Measurements from ENCODE around the gene SSH2. TPM values are rescaled to one million over a fixed set of nuclear protein-coding genes. Genes with fewer than 3 reads are reported as not detected.

Gene SSH2
- total RNA-seq, 6 experiments from 2014 or later, result 22.2 to 27.0 (median 23.2) TPM

- Mint-ChIP-seq H3K27ac (peak overlapping the region; percentile 84), H3K4me3 (peak overlapping the region; percentile 95), H3K4me1 (ENCODE audit: low read depth) (peaks cover 19% of the 10 kb centered on the region), H3K36me3 (ENCODE audit: low read depth) (no peaks in the 10 kb centered on the region), H3K9me3 (no peaks in the 10 kb centered on the region), H3K27me3 (ENCODE audit: insufficient read depth) (no peaks in the 10 kb centered on the region)
- peak; percentile 81 for DNase-seq
- no peak for TF ChIP-seq CTCF (IDR thresholded peaks at IDR 0.05)
These were observed 168.8 kb downstream of the SSH2 start for GRCh38 chr17:29761040-29761761.

GRCh38 chr17:29760279-29761039 lies 169.6 kb downstream of the SSH2 start:
- Mint-ChIP-seq H3K27ac (peak overlapping the region; percentile 84), H3K4me1 (ENCODE audit: low read depth) (peaks cover 19% of the 10 kb centered on the region), H3K9me3 (no peaks in the 10 kb centered on the region), H3K36me3 (ENCODE audit: low read depth) (no peaks in the 10 kb centered on the region), H3K4me3 (peak overlapping the region; percentile 95), H3K27me3 (ENCODE audit: insufficient read depth) (no peaks in the 10 kb centered on the region)
- TF ChIP-seq CTCF (IDR thresholded peaks at IDR 0.05), result no peak
- DNase-seq, result peak; percentile 22

- Mint-ChIP-seq H3K36me3 (ENCODE audit: low read depth) (no peaks in the 10 kb centered on the region), H3K4me3 (no peak overlapping the region), H3K4me1 (ENCODE audit: low read depth) (peaks cover 19% of the 10 kb centered on the region), H3K9me3 (no peaks in the 10 kb centered on the region), H3K27ac (no peak overlapping the region), H3K27me3 (ENCODE audit: insufficient read depth) (no peaks in the 10 kb centered on the region)
- TF ChIP-seq CTCF (IDR thresholded peaks at IDR 0.05), result no peak
- DNase-seq, result no peak
These were observed 171.8 kb downstream of the SSH2 start for GRCh38 chr17:29758255-29758654.

- TF ChIP-seq CTCF (IDR thresholded peaks at IDR 0.05), result no peak
- H3K4me1 Mint-ChIP-seq (ENCODE audit: low read depth), result peaks cover 19% of the 10 kb centered on the region
- H3K27me3 Mint-ChIP-seq (ENCODE audit: insufficient read depth), result no peaks in the 10 kb centered on the region
- H3K9me3 Mint-ChIP-seq, result no peaks in the 10 kb centered on the region
- H3K4me3 Mint-ChIP-seq, result no peak overlapping the region
- H3K27ac Mint-ChIP-seq, result no peak overlapping the region
- no peaks in the 10 kb centered on the region for H3K36me3 Mint-ChIP-seq (ENCODE audit: low read depth)
- DNase-seq, result no peak
These were observed 172.2 kb downstream of the SSH2 start for GRCh38 chr17:29757788-29758187.

GRCh38 chr17:29753845-29754439 lies 176.1 kb downstream of the SSH2 start:
- TF ChIP-seq CTCF (IDR thresholded peaks at IDR 0.05), result no peak
- no peaks in the 10 kb centered on the region for H3K36me3 Mint-ChIP-seq (ENCODE audit: low read depth)
- no peak overlapping the region for H3K4me3 Mint-ChIP-seq
- no peak for DNase-seq
- no peak overlapping the region for H3K27ac Mint-ChIP-seq
- no peaks in the 10 kb centered on the region for H3K4me1 Mint-ChIP-seq (ENCODE audit: low read depth)
- no peaks in the 10 kb centered on the region for H3K9me3 Mint-ChIP-seq
- H3K27me3 Mint-ChIP-seq (ENCODE audit: insufficient read depth), result no peaks in the 10 kb centered on the region
